ENCODE data around the gene CR1.
"Not testable (repeated sequence)": the region's sequence is repeated elsewhere in the genome, so short reads cannot be mapped to it uniquely, and the experiment has no call there.

The CR1 gene

GRCh38 chr1:207578796-207579435 is 83.0 kb downstream of the CR1 start:
- no peak for DNase-seq (ENCODE audit: extremely low spot score, insufficient read length, low read depth)
- no peak for FAIRE-seq

- DNase-seq (ENCODE audit: extremely low spot score, insufficient read length, low read depth) (peak; percentile 2), FAIRE-seq (peak; percentile 76)
These were observed 83.5 kb downstream of the CR1 start for GRCh38 chr1:207579436-207579799.

GRCh38 chr1:207581496-207582153 is 85.7 kb downstream of the CR1 start:
- FAIRE-seq (no peak), DNase-seq (ENCODE audit: extremely low spot score, insufficient read length, low read depth) (no peak)

- DNase-seq (ENCODE audit: extremely low spot score, insufficient read length, low read depth) = not testable (repeated sequence)
These were observed 93.5 kb downstream of the CR1 start for GRCh38 chr1:207589506-207589905.

GRCh38 chr1:207591205-207591604 is 95.2 kb downstream of the CR1 start:
- not testable (repeated sequence) for DNase-seq (ENCODE audit: extremely low spot score, insufficient read length, low read depth); FAIRE-seq

More at GRCh38 chr1:207589506-207589905, 93.5 kb downstream of the CR1 start:
- FAIRE-seq = not testable (repeated sequence)

- not testable (repeated sequence) for FAIRE-seq
These were observed 98.1 kb downstream of the CR1 start for GRCh38 chr1:207594095-207594494.

GRCh38 chr1:207603777-207604176 is 107.8 kb downstream of the CR1 start:
- FAIRE-seq = no peak
- DNase-seq (ENCODE audit: extremely low spot score, insufficient read length, low read depth) = no peak

More at GRCh38 chr1:207594095-207594494, 98.1 kb downstream of the CR1 start:
- not testable (repeated sequence) for DNase-seq (ENCODE audit: extremely low spot score, insufficient read length, low read depth)

- DNase-seq (ENCODE audit: extremely low spot score, insufficient read length, low read depth) = no peak
- FAIRE-seq = no peak
These were observed 109.7 kb downstream of the CR1 start for GRCh38 chr1:207605444-207606361.

- DNase-seq (ENCODE audit: extremely low spot score, insufficient read length, low read depth) = no peak
- no peak for FAIRE-seq
These were observed 110.4 kb downstream of the CR1 start for GRCh38 chr1:207606362-207606755.

GRCh38 chr1:207612762-207613161 is 116.8 kb downstream of the CR1 start:
- FAIRE-seq = no peak
- no peak for DNase-seq (ENCODE audit: extremely low spot score, insufficient read length, low read depth)

GRCh38 chr1:207619871-207620542 is 124.0 kb downstream of the CR1 start:
- DNase-seq (ENCODE audit: extremely low spot score, insufficient read length, low read depth) (no peak), FAIRE-seq (peak; percentile 91)

GRCh38 chr1:207620543-207620893 is 124.6 kb downstream of the CR1 start:
- FAIRE-seq (no peak), DNase-seq (ENCODE audit: extremely low spot score, insufficient read length, low read depth) (no peak)

GRCh38 chr1:207625504-207626071 is 129.6 kb downstream of the CR1 start:
- not testable (repeated sequence) for FAIRE-seq

GRCh38 chr1:207626972-207627337 is 131.0 kb downstream of the CR1 start:
- no peak for DNase-seq (ENCODE audit: extremely low spot score, insufficient read length, low read depth)
- FAIRE-seq = no peak

More at GRCh38 chr1:207625504-207626071, 129.6 kb downstream of the CR1 start:
- not testable (repeated sequence) for DNase-seq (ENCODE audit: extremely low spot score, insufficient read length, low read depth)

GRCh38 chr1:207627496-207627895 is 131.5 kb downstream of the CR1 start:
- no peak for DNase-seq (ENCODE audit: extremely low spot score, insufficient read length, low read depth)
- no peak for FAIRE-seq

- FAIRE-seq (no peak), DNase-seq (ENCODE audit: extremely low spot score, insufficient read length, low read depth) (no peak)
These were observed 132.8 kb downstream of the CR1 start for GRCh38 chr1:207628776-207629175.

- DNase-seq (ENCODE audit: extremely low spot score, insufficient read length, low read depth) (no peak), FAIRE-seq (no peak)
These were observed 135.2 kb downstream of the CR1 start for GRCh38 chr1:207631137-207631536.

- DNase-seq (ENCODE audit: extremely low spot score, insufficient read length, low read depth) = no peak
- FAIRE-seq = no peak
These were observed 137.3 kb downstream of the CR1 start for GRCh38 chr1:207633226-207633625.

GRCh38 chr1:207633699-207634289 is 137.8 kb downstream of the CR1 start:
- not testable (repeated sequence) for DNase-seq (ENCODE audit: extremely low spot score, insufficient read length, low read depth); FAIRE-seq

Data from GM18507 (cell line).